A673 (cell line): ENCODE data around the gene PCP2. TPM values are rescaled to one million over a fixed set of nuclear protein-coding genes. Genes with fewer than 3 reads are reported as not detected.

Source experiments
- BruUV-seq: library from RNA; stranded (reverse); fragments of 400-500 nt; replicated peaks from 2 replicates; lab custom pipeline; 2021; lab: Mats Ljungman, UMichigan
- CTCF ChIA-PET: fragments of 300-600 bp; sonication (Branson Sonifier 250); formaldehyde crosslinking; loops from one replicate; lab custom pipeline; 2022; ENCODE audit warnings: antibody characterized with exemption; lab: Charles Lee
- POLR2A ChIA-PET: fragments of 300-600 bp; sonication (Branson Sonifier 250); formaldehyde crosslinking; loops from one replicate; lab custom pipeline; 2022; ENCODE audit warnings: antibody characterized with exemption; ENCODE audit not compliant: low non-redundant PET; lab: Charles Lee
- DNase-seq: peaks from one replicate; pipeline ENCODE4 v3.0.0-alpha.2; 2015; ENCODE audit warnings: low spot score
- H3K27ac ChIP-seq: fragments of 200-600 bp; sonication (generic); 2 replicates; pipeline ENCODE4 v1.5.1; 2016; ENCODE audit warnings: mixed run types, low read depth, mild to moderate bottlenecking, mixed read lengths, antibody characterized with exemption, low read length; ENCODE audit not compliant: poor library complexity, severe bottlenecking
- H3K27me3 ChIP-seq: fragments of 200-600 bp; sonication (generic); replicated peaks from 2 replicates; pipeline ENCODE4 v1.6.1; 2017; ENCODE audit warnings: mixed run types, low read depth, mild to moderate bottlenecking, mixed read lengths, antibody characterized with exemption, low read length; ENCODE audit not compliant: insufficient read depth, poor library complexity
- H3K36me3 ChIP-seq: fragments of 200-600 bp; sonication (generic); 2 replicates; pipeline ENCODE4 v1.6.1; 2016; ENCODE audit warnings: mixed run types, mild to moderate bottlenecking, mixed read lengths, antibody characterized with exemption, low read length; ENCODE audit not compliant: insufficient read depth, poor library complexity, severe bottlenecking
- H3K4me1 ChIP-seq: fragments of 200-600 bp; sonication (generic); 2 replicates; pipeline ENCODE4 v1.6.1; 2017; ENCODE audit warnings: mixed run types, mild to moderate bottlenecking, mixed read lengths, antibody characterized with exemption, low read length; ENCODE audit not compliant: insufficient read depth, poor library complexity, severe bottlenecking
- H3K4me3 ChIP-seq: fragments of 200-600 bp; sonication (generic); 2 replicates; pipeline ENCODE4 v1.5.1; 2016; ENCODE audit warnings: low read depth, mixed run types, mild to moderate bottlenecking, mixed read lengths, low read length; ENCODE audit not compliant: poor library complexity, severe bottlenecking
- H3K9me3 ChIP-seq: fragments of 200-600 bp; sonication (generic); 2 replicates; pipeline ENCODE4 v1.6.1; 2016; ENCODE audit warnings: mixed run types, low read depth, mild to moderate bottlenecking, mixed read lengths, antibody characterized with exemption, low read length; ENCODE audit not compliant: poor library complexity, severe bottlenecking
- CTCF ChIP-seq: fragments of 300-800, 200-600 bp; sonication (generic); conservative IDR thresholded peaks from 2 replicates; pipeline ENCODE4 v1.5.1; 2017; ENCODE audit warnings: low read depth, mild to moderate bottlenecking, antibody characterized with exemption, low read length, moderate library complexity, mixed read lengths
- EZH2 ChIP-seq: fragments of 200-600 bp; sonication (generic); IDR thresholded peaks from 2 replicates; pipeline ENCODE4 v1.6.1; 2017; ENCODE audit warnings: borderline replicate concordance, low read depth, mild to moderate bottlenecking, mixed read lengths, antibody characterized with exemption, low read length; ENCODE audit not compliant: poor library complexity, severe bottlenecking
- intact Hi-C: fragments of 100-400 bp; cut with micrococcal nuclease; formaldehyde crosslinking; loops from one replicate; pipeline ENCODE4 v1.10.0; 2022; ENCODE audit not compliant: unreplicated experiment
- total RNA-seq: library from RNA; stranded (reverse); gene quantifications from 2 replicates; pipeline ENCODE4 v1.2.3, GENCODE V29; 2021

Gene PCP2
- total RNA-seq, 1 experiment from 2014 or later = not detected

- Histone ChIP-seq H3K4me1 (no peaks in the 10 kb centered on the region), H3K9me3 (no peaks in the 10 kb centered on the region), H3K27ac (no peak overlapping the region), H3K36me3 (peaks cover 23% of the 10 kb centered on the region), H3K4me3 (no peak overlapping the region), H3K27me3 (no peaks in the 10 kb centered on the region)
- BruUV-seq = no TSS peak
- intact Hi-C loops = no loop called here
- POLR2A ChIA-PET = no interaction called here
- DNase-seq = no peak
- TF ChIP-seq CTCF (no peak), EZH2 (no peak)
- CTCF ChIA-PET = no interaction called here
These were observed 14.6 kb downstream of the PCP2 start for GRCh38 chr19:7618771-7619510.

GRCh38 chr19:7618348-7618747, 15.2 kb downstream of the PCP2 start:
- H3K36me3 ChIP-seq = peaks cover 20% of the 10 kb centered on the region
- intact Hi-C loops = no loop called here
- no peak overlapping the region for H3K27ac ChIP-seq
- no peaks in the 10 kb centered on the region for H3K4me1 ChIP-seq
- H3K27me3 ChIP-seq = no peaks in the 10 kb centered on the region
- TF ChIP-seq EZH2 = no peak
- TF ChIP-seq CTCF = no peak
- CTCF ChIA-PET = no interaction called here
- no peak for DNase-seq
- POLR2A ChIA-PET = no interaction called here
- H3K9me3 ChIP-seq = no peaks in the 10 kb centered on the region
- H3K4me3 ChIP-seq = no peak overlapping the region
- no TSS peak for BruUV-seq

DNA sequence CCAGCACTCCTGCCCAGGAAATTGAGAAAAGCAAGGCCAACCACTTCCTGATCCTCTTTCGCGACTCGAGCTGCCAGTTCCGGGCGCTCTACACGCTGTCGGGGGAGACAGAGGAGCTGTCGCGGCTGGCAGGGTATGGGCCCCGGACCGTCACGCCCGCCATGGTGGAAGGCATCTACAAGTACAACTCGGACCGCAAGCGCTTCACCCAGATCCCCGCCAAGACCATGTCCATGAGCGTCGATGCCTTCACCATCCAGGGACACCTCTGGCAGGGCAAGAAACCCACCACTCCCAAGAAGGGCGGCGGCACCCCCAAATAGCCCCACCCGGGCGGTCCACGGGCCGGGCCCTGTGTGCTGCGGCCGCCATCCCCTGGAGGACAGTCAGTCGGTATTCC, 15.8 kb downstream of the PCP2 start:
- intact Hi-C loops = no loop called here
- DNase-seq = no peak
- no TSS peak for BruUV-seq

More for the DNA sequence above, 15.8 kb downstream of the PCP2 start:
- Histone ChIP-seq H3K9me3 (no peaks in the 10 kb centered on the region), H3K4me1 (no peaks in the 10 kb centered on the region), H3K27me3 (no peaks in the 10 kb centered on the region), H3K27ac (no peak overlapping the region), H3K36me3 (peaks cover 14% of the 10 kb centered on the region), H3K4me3 (no peak overlapping the region)
- POLR2A ChIA-PET = no interaction called here
- no peak for TF ChIP-seq EZH2
- TF ChIP-seq CTCF = no peak
- CTCF ChIA-PET = no interaction called here
